ENCODE results near the gene SLC17A7.

DNA sequence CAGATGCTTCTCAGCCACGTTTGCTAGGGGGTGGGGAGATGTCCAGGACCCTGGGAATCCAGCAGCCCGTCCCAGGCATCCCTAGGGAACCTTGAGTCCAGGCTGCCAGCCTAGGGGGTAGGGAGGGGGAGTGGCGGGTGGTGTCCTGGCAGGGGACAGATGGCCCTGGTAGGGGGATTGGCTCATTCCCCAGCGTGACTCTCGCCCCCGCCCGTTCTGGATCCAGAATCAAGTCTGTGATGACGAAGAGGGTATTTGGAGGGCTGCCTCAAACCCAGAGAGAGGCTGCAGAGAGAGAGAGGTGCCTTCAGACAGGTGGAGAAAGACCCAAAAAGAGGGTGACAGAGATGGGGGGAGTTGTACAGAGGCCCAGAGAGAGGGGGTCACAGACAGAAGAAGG is 4.1 kb downstream of the SLC17A7 start:
- TF ChIP-seq GATA3 (IDR thresholded peaks at IDR 0.05; ENCODE audit: low read depth, low read length): no peak
- TF ChIP-seq GATA2 (IDR thresholded peaks at IDR 0.05; ENCODE audit: low read depth, low read length): no peak
